ENCODE measurements around the gene USP35. TPM values are rescaled to one million over a fixed set of nuclear protein-coding genes. Genes with fewer than 3 reads are reported as not detected.

USP35 gene, protein sequence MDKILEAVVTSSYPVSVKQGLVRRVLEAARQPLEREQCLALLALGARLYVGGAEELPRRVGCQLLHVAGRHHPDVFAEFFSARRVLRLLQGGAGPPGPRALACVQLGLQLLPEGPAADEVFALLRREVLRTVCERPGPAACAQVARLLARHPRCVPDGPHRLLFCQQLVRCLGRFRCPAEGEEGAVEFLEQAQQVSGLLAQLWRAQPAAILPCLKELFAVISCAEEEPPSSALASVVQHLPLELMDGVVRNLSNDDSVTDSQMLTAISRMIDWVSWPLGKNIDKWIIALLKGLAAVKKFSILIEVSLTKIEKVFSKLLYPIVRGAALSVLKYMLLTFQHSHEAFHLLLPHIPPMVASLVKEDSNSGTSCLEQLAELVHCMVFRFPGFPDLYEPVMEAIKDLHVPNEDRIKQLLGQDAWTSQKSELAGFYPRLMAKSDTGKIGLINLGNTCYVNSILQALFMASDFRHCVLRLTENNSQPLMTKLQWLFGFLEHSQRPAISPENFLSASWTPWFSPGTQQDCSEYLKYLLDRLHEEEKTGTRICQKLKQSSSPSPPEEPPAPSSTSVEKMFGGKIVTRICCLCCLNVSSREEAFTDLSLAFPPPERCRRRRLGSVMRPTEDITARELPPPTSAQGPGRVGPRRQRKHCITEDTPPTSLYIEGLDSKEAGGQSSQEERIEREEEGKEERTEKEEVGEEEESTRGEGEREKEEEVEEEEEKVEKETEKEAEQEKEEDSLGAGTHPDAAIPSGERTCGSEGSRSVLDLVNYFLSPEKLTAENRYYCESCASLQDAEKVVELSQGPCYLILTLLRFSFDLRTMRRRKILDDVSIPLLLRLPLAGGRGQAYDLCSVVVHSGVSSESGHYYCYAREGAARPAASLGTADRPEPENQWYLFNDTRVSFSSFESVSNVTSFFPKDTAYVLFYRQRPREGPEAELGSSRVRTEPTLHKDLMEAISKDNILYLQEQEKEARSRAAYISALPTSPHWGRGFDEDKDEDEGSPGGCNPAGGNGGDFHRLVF
- total RNA-seq, result 4.6 TPM
- long read RNA-seq, full-length matches to known transcripts, result 2 of 8 reads
- long read RNA-seq, partial matches to known transcripts, result 5 of 8 reads
- long read RNA-seq, other reads (novel, unspliced or antisense), result 1 of 8 reads

DNA sequence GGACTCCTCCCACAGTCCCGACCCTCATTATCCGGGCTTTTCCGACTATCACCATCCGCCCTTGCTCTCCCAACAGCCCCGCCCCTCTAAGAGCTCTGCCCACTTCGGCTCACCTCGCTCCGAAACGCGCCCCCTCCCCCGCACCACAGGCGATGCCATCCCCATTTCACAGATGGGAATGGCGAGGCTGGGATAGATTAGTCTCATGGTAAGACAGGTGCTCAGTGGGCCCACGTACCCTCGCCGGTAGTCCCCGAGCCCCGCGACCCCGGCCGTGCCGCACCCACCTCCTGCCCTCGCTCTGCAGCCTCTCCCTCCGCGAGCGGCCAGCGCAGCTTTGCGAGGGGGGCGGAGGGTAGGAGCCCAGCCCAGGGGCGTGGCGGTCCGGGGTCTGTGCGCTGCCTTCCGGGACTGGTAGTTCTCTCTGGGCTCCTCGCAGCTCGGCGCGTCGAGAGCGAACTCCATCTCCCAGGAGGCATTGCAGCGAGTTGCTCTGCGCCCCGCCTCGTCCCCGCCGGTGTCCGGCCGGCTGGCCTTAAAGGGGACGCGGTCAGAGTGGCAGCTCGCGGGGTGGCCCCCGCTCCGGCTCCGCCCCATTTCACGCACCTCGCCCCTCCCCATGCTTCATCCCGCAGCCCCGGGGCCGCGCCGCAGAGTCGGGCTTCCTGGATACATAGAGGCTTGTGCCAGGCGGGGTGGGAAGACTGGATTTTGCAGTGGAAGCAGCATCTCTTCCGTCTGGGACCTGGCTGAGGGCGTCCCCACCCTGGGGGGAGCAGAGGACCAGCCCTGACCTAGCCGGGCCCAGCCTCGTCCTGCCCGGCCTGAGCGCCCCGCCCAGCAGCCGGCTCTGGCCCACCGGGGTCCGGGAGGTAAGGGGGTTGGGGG is at the start of gene USP35, which contains the start of gene KCTD21:
TSS of gene USP35 (plus strand) at position 634 of the 888 bp plus-strand sequence. CDS start 7,327 bp downstream, outside the sequence.
TSS of gene KCTD21 (minus strand) at position 341 of the 888 bp plus-strand sequence. CDS start 14,072 bp downstream, outside the sequence.
- intact Hi-C loops (cut with DNase I), result loop anchor here (5.0 kb wide), 1 partner anchor 51 kb away; the partner anchor contains the start of gene ALG8
- peak; percentile 97 for ATAC-seq (ENCODE audit: poor library complexity)

DNA sequence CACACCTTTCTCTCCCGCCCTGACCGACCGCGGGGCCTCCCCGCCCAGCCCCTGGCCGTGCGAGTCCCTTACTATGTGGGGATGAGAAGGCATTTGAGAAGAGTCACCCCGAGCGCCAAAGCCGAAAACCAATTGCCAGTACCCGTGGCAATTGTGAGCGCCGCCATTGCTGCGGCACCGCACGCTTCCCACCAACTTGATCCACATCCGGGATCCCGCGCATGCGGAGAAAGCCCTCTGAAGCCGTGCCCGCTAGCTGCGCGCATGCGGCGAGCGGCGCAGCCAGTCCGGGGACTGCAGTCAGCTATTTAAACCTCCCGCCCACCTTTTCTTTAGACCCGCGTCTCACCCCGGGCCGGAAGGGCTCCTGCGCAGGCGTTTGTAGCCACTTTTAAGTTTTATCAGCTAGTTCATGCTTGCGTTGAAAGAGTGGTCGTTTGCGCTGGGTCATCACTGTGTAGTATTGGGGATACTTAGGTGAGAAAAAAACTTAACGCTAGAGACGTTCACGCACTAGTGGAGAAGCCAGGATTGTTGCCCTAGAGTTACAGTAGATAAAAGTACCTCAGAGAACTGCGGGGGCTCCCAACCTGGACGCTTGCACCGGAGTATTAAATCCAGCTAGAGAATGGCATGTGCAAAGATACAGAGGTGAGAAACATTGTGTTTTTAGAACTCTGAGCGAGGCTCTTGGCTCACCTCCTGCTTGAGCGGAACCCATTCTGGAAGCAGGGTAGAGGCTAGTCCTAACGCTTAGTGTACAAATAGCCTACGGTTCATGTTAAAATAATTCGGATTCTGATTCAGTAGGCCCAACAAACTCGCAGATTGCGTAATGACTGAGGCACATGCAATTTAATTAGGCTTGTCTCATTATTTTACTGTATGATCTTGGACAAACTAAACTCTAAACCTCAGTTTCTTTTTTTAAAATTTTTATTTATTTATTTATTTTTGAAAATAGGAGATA is 49.0 kb upstream of the USP35 start, which contains the start of gene ALG8:
TSS of gene ALG8 (minus strand) at position 205 of the 970 bp plus-strand sequence. CDS start at position 167, 38 bp downstream.
- ATAC-seq (ENCODE audit: poor library complexity), result peak; percentile 99
- intact Hi-C loops (cut with DNase I), result loop anchor here (5.0 kb wide), 1 partner anchor 48 kb away; the partner anchor contains the start of genes KCTD21 and USP35
- peak; percentile 98 for DNase-seq

More for the DNA sequence above, at the start of gene USP35, which contains the start of gene KCTD21:
- peak; percentile 99 for DNase-seq

DNA sequence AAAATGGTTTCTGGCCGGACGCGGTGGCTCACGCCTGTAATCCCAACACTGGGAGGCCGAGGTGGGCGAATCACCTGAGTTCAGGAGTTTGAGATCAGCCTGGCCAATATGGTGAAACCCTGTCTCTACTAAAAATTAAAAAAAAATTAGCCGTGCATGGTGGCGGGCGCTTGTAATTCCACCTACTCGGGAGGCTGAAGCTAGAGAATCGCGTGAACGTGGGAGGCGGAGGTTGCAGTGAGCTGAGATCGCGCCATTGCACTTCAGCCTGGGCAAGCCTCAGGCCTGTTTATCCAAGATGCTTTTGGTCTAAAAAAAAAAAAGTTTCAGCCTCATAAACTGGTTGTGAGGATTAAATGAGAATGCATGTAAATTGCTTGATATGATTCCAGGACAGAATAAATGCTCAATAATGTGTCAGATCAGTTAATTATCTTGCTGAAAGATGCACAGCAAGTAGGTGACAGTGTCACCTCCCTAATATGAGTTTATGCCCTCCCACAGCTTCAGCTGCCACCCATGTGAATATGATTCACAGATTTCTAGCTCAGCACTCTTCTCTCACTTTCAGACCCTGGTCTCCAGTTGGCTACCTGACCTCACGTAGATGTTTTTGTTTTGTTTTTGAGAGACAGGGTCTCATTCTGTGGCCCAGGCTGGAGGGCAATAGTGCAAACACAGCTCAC is 48.2 kb upstream of the USP35 start:
- DNase-seq (no peak), ATAC-seq (ENCODE audit: poor library complexity) (no peak)
- intact Hi-C loops (cut with DNase I), result no loop called here

DNA sequence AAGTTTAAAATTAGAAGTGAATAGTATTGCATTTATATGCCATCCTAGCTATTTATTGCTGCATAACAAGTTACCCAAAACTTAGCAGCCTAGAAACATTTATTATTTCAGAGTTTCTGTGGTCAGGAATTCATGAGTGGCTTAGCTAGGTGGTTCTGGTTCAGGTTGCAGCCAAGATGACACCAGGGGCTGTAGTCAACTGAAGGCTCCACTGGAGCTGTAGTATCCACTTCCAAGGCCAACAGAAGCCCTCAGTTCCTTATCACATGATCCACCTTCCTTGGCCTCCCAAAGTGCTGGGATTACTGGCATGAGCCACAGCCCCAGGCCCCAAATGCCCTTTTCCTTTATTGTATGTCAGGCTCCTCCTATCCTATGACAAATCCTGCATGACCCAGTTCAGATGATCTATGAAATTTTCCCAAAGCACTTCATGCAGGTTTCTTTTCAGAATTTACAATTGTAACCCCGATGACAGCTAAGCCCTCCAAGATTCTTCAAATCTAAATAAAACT is 43.2 kb upstream of the USP35 start:
- DNase-seq (no peak), ATAC-seq (ENCODE audit: poor library complexity) (no peak)
- intact Hi-C loops (cut with DNase I), result no loop called here

DNA sequence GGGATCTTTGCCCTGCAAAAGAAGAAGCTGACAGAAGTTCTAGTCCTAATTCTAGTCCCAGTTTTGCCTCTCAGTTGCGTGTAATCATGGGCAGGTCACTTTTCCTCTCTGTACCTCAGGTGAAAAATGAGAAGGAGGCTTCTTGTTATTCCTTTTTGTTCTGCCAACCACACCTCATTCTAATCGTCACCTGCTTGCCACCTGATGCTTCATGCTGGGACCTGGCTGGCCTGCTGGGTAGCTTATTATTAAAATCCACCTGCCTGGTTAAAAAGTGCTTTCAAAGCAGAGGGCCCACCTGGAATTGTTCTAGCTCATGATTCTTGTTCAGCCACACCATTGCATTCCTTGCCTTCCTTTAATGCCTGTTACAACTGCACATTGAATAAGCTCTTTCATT is 40.9 kb upstream of the USP35 start:
- no peak for DNase-seq
- intact Hi-C loops (cut with DNase I), result no loop called here
- no peak for ATAC-seq (ENCODE audit: poor library complexity)

DNA sequence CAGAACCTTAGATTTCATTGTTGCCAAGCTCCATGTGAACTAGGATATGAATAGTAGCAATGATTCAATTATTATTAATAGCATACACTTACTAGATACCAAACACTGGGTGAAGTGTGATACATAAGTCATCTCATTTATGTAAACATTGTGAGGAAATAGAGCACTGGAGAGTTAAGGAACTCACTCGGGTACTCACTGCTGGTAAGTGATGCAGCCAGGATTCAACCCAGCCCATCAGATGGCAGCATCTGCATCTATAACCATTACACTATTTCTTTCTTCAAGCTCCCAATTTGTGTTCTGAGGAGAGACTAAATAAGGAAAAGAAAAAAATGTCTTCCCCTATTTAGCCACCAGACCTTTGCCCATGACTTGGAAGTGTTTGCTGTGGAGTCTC is 39.1 kb upstream of the USP35 start:
- ATAC-seq (ENCODE audit: poor library complexity) (peak; percentile 74), DNase-seq (no peak)
- intact Hi-C loops (cut with DNase I), result loop anchor here (10.0 kb wide), 1 partner anchor 415 kb away; no protein-coding TSS in a partner anchor

DNA sequence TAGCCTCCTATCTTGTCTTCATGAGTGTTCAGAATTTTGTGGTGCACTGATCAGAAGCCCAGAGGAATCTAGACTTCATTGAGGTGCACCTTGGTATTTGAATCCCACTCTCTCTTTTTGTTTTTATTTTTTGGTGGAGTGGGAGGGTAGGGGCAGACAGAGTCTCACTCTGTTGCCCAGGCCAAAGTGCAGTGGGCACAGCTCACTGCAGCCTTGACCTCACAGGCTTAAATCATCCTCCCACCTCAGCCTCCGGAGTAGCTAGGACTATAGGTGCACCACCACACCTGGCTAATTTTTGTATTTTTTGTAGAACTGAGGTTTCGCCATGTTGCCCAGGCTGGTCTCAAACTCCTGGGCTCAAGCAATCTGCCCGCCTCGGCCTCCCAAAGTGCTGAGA is 38.4 kb upstream of the USP35 start:
- intact Hi-C loops (cut with DNase I), result loop anchor here (10.0 kb wide), 1 partner anchor 414 kb away; no protein-coding TSS in a partner anchor
- no peak for ATAC-seq (ENCODE audit: poor library complexity)

DNA sequence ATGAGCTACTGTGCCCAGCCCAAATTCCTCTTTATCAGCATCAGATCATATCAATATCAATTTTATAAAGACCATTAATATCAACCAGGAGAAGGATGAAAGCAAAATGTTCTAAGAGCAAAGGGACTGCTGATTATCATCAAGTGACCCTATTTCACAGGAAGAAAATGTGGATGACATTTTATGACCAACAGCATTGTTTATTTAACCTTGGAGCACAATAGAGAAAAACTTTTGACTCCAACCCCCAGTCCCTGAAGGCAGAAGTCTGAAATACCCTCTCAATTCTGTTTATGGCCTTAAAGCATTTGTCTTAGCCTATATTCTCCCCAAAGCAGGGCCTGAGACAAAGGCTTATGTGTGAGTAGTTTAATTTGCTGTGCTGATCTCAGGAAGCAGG is 38.0 kb upstream of the USP35 start:
- ATAC-seq (ENCODE audit: poor library complexity), result no peak
- DNase-seq, result no peak
- intact Hi-C loops (cut with DNase I), result loop anchor here (10.0 kb wide), 1 partner anchor 414 kb away; no protein-coding TSS in a partner anchor

More for the DNA sequence above, 38.4 kb upstream of the USP35 start:
- no peak for DNase-seq

DNA sequence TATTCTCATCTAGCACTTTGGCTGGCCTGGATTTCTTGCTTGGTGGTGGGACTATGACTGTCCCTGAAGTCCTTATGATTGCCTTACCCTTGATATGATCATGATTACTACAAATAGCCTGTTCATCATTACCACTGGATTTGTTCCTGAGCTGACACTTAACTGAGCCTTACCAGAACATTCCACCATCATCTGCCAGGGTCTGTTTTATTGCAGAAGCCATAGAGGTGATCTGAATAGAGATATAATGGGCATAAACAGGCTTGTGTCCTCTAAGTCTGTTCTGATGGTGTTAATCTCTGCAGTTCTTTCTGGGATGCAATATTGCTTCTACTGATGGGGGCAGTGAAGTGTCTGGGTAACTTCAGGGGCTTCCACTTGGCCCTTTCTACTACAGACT is 36.9 kb upstream of the USP35 start:
- intact Hi-C loops (cut with DNase I), result loop anchor here (10.0 kb wide), 1 partner anchor 413 kb away; no protein-coding TSS in a partner anchor
- no peak for DNase-seq
- no peak for ATAC-seq (ENCODE audit: poor library complexity)

DNA sequence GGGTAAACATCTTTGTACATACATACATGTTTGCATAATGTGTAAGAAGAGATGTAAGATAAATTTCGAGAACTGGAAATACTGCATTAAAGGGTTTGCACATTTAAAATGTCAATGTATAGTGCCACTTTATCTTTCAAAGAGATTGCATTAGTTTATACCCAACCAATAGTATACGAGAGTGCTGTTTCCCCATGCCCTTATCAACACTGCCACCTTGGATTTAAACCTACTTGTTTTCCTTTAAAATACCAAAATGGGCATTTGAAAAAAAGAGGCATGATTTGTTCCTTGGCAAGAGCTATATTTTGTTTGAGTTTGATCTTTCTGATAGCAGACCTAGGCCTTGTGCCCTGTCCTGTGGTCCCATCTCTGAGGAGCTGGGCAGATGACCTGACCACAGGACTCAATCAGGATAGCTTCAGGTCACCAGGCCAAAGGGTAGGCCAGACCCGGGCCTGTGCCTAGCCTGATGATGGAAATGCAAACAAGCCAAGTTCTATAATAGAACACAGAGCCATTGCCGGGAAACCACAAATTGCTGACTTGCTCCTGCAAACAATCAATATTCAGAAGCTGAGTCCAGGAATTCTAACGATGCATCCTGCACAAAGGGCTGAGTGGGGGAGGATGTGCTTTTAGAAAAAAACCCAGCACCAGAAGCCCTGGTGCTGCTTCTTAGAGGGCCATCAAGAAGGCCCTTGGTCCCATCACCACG is 32.4 kb upstream of the USP35 start:
- intact Hi-C loops (cut with DNase I), result loop anchor here (10.0 kb wide), 1 partner anchor 409 kb away; no protein-coding TSS in a partner anchor
- no peak for ATAC-seq (ENCODE audit: poor library complexity)
- no peak for DNase-seq

DNA sequence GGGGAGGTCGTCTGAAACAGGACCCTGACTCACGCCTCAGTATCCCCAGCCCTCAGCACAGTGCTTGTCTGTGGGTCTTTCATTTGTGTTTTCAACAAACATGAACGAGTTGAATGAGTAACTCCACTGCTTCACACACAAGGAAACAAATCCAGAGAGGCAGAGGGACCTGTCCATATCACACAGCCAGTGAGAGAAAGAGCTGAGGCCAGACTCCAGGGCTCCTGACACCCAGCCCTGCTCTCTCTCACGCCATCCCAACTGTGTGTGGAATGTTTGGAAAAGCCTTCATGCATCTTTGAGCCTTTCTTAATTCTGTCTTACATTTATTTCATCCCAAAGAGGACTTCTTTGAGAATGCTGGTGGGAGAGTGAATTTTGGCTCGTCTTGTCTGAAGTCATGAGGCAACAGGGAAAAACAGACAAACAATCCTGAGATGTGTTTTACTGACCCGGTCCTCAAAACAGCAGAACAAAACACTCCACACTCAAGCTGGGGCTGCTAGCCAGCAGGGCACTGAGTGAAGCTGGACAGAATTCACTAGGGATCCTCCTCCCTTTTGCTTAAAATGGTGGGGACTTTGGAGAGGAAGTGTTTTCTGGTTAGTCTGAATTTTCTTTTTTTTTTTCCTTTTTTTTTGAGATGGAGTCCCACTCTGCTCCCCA is 29.6 kb upstream of the USP35 start:
- ATAC-seq (ENCODE audit: poor library complexity) (no peak), DNase-seq (no peak)
- intact Hi-C loops (cut with DNase I), result loop anchor here (10.0 kb wide), 1 partner anchor 406 kb away; no protein-coding TSS in a partner anchor

DNA sequence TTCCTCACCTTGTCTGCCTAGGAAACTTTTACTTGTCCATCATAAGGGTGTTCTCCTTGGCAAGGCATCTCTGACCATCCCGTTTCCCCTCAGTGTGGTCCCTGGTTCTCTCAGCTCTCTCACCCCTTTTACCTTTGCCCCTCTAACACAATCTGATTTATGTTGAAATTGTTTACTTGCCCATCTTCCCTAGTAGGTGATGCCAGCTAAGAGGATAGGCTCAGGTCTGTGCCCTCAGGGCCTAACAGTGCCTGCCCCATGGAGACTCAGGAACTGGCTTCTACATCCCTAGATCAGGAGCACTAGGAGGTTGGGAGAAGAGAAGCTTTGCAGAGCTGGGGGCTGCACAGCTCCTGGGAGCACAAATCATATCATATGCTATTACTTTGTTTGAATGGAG is 28.2 kb upstream of the USP35 start:
- ATAC-seq (ENCODE audit: poor library complexity) (no peak), DNase-seq (no peak)
- intact Hi-C loops (cut with DNase I), result loop anchor here (5.0 kb wide), 1 partner anchor 257 kb away; the partner anchor contains the start of gene GAB2

DNA sequence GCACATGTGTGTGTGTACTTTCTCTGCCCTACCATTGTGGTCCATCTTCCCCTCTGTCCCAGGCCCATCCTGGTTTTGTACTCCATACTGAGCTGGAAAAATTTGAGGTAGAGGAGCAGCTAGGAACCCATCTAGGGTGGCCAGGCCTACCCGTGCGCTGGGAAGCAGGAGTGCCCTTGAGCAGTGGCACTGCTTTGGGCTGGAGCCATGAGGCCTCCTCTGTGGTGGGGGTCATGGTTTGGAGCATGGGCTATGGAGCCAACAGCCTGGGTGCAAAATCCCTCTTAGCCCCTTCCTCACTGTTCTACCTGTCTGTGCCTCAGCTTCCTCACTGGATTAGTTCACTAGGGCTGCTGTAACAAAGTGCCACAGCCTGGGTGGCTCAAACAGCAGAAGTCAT is 27.4 kb upstream of the USP35 start:
- intact Hi-C loops (cut with DNase I), result loop anchor here (5.0 kb wide), 1 partner anchor 256 kb away; the partner anchor contains the start of gene GAB2

DNA sequence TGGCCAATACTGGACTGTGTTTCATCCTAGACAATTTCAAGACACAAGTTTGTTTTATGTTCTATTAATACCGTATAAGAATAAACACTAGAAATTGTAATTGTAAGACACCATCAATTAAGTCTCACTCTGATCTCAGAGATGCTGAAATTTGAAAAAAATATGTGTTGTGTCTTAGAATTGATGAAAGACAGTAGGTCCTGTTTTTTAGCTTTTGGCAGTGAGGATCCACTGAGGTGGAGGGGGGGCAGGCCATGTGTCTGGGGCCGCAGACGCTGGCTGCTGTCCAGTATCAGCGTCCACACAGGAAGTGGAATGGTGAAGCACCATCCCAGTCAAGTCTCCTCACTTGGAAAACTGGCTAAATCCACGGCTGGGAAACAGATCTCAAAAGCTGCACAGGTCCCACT is 26.8 kb upstream of the USP35 start:
- DNase-seq (peak; percentile 56), ATAC-seq (ENCODE audit: poor library complexity) (peak; percentile 30)
- intact Hi-C loops (cut with DNase I), result loop anchor here (5.0 kb wide), 1 partner anchor 255 kb away; the partner anchor contains the start of gene GAB2

More for the DNA sequence above, 27.4 kb upstream of the USP35 start:
- no peak for DNase-seq
- ATAC-seq (ENCODE audit: poor library complexity), result no peak
